HepG2 (cell line): ENCODE measurements around the gene CRYAB.

ENCODE experiments used
- ATF1 ChIP-seq: IDR thresholded peaks from 2 replicates; pipeline ENCODE4 v1.6.1; 2016; ENCODE audit warnings: mild to moderate bottlenecking, control low read depth
- EP300 ChIP-seq, 3 experiments: sonication (generic) in 1 of 3; formaldehyde crosslinking in 1 of 3; IDR thresholded peaks; 2 replicates each; pipeline versions ENCODE4 v1.5.1 to v1.6.1; 2011 to 2020; ENCODE audit warnings: low read depth in 2 of 3, low read length in 2 of 3, borderline replicate concordance in 1 of 3, improper control_type of control experiment in 1 of 3, mild to moderate bottlenecking in 1 of 3, missing genetic modification reagents in 1 of 3, moderate library complexity in 1 of 3
- EZH2 ChIP-seq: conservative IDR thresholded peaks from 2 replicates; pipeline ENCODE4 v1.6.1; 2012; ENCODE audit warnings: mild to moderate bottlenecking, low read depth, low read length, moderate library complexity
- GABPB1 ChIP-seq: IDR thresholded peaks from 2 replicates; pipeline ENCODE4 v1.6.1; 2016; ENCODE audit warnings: mild to moderate bottlenecking, missing genetic modification reagents, moderate library complexity, missing compliant biosample characterization
- POLR2A ChIP-seq, 2 experiments: IDR thresholded peaks; 2 replicates each; pipeline ENCODE4 v1.6.1; 2011; ENCODE audit warnings: low read depth in 2 of 2, low read length in 2 of 2, mild to moderate bottlenecking in 1 of 2, moderate library complexity in 1 of 2; ENCODE audit not compliant: insufficient read depth in 1 of 2
- SIN3A ChIP-seq: IDR thresholded peaks from 2 replicates; pipeline ENCODE4 v1.6.1; 2011; ENCODE audit warnings: low read depth, mild to moderate bottlenecking, control low read depth, low read length, borderline replicate concordance
- ZSCAN9 ChIP-seq: IDR thresholded peaks from 2 replicates; pipeline ENCODE4 v1.6.1; 2016; ENCODE audit warnings: borderline replicate concordance
- TF ChIP-seq, protein P1 (sequence below): IDR thresholded peaks from 2 replicates; pipeline ENCODE4 v1.6.1; 2016
- TF ChIP-seq, protein P2 (sequence below): sonication (generic); formaldehyde crosslinking; IDR thresholded peaks from 2 replicates; pipeline ENCODE4 v1.5.0; 2020; ENCODE audit warnings: mild to moderate bottlenecking, missing genetic modification reagents, moderate library complexity
- TF ChIP-seq, protein P3 (sequence below): sonication (generic); formaldehyde crosslinking; IDR thresholded peaks from 2 replicates; pipeline ENCODE4 v1.4.0; 2020; ENCODE audit warnings: missing genetic modification reagents, borderline replicate concordance
- TF ChIP-seq, protein P4 (sequence below), 2 experiments: fragments of 450-650 bp in 1 of 2; sonication (generic) in 1 of 2; formaldehyde crosslinking in 1 of 2; IDR thresholded peaks; 2 replicates each; pipeline versions ENCODE4 v1.6.1 to v1.8.0; 2016 to 2022; ENCODE audit warnings: antibody characterized with exemption in 1 of 2, mild to moderate bottlenecking in 1 of 2, missing genetic modification reagents in 1 of 2
- TF ChIP-seq, protein P5 (sequence below): sonication (generic); formaldehyde crosslinking; IDR thresholded peaks from 2 replicates; pipeline ENCODE4 v1.8.1; 2023; ENCODE audit warnings: mild to moderate bottlenecking, missing genetic modification reagents, borderline replicate concordance

DNA sequence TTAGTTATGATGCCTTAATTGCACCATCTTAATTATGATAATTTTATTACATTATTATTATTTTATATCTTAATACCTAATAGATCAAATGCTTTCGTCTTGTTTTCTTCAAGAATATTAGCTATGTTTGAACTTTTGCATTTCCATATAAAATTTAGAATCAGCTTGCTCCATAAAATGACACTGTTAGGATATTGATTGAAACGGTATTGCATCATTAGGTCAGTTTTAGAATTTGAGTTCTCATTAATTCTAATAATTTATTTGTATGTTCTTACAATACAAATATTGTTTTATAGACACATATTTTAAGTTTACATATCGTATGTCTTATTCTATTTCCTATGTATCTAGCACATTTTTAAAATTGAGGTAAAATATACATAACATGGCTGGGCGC is 25.5 kb downstream of the CRYAB start:
- TF ChIP-seq EP300 (IDR thresholded peaks at IDR 0.05; ENCODE audit: low read depth in 2 of 2, low read length in 2 of 2): no peak
- TF ChIP-seq EP300 (CRISPR knock-in tag; IDR thresholded peaks at IDR 0.05; ENCODE audit: borderline replicate concordance): no peak
- no peak for TF ChIP-seq SIN3A
- TF ChIP-seq, protein P1, sequence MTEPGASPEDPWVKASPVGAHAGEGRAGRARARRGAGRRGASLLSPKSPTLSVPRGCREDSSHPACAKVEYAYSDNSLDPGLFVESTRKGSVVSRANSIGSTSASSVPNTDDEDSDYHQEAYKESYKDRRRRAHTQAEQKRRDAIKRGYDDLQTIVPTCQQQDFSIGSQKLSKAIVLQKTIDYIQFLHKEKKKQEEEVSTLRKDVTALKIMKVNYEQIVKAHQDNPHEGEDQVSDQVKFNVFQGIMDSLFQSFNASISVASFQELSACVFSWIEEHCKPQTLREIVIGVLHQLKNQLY (CRISPR knock-in tag): no peak
- TF ChIP-seq EZH2: no peak
- TF ChIP-seq, protein P2, sequence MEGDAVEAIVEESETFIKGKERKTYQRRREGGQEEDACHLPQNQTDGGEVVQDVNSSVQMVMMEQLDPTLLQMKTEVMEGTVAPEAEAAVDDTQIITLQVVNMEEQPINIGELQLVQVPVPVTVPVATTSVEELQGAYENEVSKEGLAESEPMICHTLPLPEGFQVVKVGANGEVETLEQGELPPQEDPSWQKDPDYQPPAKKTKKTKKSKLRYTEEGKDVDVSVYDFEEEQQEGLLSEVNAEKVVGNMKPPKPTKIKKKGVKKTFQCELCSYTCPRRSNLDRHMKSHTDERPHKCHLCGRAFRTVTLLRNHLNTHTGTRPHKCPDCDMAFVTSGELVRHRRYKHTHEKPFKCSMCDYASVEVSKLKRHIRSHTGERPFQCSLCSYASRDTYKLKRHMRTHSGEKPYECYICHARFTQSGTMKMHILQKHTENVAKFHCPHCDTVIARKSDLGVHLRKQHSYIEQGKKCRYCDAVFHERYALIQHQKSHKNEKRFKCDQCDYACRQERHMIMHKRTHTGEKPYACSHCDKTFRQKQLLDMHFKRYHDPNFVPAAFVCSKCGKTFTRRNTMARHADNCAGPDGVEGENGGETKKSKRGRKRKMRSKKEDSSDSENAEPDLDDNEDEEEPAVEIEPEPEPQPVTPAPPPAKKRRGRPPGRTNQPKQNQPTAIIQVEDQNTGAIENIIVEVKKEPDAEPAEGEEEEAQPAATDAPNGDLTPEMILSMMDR (CRISPR knock-in tag): no peak
- TF ChIP-seq, protein P3, sequence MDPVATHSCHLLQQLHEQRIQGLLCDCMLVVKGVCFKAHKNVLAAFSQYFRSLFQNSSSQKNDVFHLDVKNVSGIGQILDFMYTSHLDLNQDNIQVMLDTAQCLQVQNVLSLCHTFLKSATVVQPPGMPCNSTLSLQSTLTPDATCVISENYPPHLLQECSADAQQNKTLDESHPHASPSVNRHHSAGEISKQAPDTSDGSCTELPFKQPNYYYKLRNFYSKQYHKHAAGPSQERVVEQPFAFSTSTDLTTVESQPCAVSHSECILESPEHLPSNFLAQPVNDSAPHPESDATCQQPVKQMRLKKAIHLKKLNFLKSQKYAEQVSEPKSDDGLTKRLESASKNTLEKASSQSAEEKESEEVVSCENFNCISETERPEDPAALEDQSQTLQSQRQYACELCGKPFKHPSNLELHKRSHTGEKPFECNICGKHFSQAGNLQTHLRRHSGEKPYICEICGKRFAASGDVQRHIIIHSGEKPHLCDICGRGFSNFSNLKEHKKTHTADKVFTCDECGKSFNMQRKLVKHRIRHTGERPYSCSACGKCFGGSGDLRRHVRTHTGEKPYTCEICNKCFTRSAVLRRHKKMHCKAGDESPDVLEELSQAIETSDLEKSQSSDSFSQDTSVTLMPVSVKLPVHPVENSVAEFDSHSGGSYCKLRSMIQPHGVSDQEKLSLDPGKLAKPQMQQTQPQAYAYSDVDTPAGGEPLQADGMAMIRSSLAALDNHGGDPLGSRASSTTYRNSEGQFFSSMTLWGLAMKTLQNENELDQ (CRISPR knock-in tag): no peak
- TF ChIP-seq, protein P4, sequence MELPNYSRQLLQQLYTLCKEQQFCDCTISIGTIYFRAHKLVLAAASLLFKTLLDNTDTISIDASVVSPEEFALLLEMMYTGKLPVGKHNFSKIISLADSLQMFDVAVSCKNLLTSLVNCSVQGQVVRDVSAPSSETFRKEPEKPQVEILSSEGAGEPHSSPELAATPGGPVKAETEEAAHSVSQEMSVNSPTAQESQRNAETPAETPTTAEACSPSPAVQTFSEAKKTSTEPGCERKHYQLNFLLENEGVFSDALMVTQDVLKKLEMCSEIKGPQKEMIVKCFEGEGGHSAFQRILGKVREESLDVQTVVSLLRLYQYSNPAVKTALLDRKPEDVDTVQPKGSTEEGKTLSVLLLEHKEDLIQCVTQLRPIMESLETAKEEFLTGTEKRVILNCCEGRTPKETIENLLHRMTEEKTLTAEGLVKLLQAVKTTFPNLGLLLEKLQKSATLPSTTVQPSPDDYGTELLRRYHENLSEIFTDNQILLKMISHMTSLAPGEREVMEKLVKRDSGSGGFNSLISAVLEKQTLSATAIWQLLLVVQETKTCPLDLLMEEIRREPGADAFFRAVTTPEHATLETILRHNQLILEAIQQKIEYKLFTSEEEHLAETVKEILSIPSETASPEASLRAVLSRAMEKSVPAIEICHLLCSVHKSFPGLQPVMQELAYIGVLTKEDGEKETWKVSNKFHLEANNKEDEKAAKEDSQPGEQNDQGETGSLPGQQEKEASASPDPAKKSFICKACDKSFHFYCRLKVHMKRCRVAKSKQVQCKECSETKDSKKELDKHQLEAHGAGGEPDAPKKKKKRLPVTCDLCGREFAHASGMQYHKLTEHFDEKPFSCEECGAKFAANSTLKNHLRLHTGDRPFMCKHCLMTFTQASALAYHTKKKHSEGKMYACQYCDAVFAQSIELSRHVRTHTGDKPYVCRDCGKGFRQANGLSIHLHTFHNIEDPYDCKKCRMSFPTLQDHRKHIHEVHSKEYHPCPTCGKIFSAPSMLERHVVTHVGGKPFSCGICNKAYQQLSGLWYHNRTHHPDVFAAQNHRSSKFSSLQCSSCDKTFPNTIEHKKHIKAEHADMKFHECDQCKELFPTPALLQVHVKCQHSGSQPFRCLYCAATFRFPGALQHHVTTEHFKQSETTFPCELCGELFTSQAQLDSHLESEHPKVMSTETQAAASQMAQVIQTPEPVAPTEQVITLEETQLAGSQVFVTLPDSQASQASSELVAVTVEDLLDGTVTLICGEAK (IDR thresholded peaks at IDR 0.05): no peak
- TF ChIP-seq, protein P4 (CRISPR knock-in tag; IDR thresholded peaks at IDR 0.05): no peak
- TF ChIP-seq, protein P5, sequence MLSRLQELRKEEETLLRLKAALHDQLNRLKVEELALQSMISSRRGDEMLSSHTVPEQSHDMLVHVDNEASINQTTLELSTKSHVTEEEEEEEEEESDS (CRISPR knock-in tag): no peak
- no peak for TF ChIP-seq ZSCAN9 (CRISPR knock-in tag)
- TF ChIP-seq ATF1 (CRISPR knock-in tag): no peak
- no peak for TF ChIP-seq POLR2A (IDR thresholded peaks at IDR 0.05; ENCODE audit: insufficient read depth in 1 of 2, low read depth in 2 of 2, low read length in 2 of 2)
- no peak for TF ChIP-seq GABPB1 (CRISPR knock-in tag)
